Measurements from ENCODE around the gene TSPAN4. TPM values are rescaled to one million over a fixed set of nuclear protein-coding genes. Genes with fewer than 3 reads are reported as not detected.

The TSPAN4 gene
- total RNA-seq, 4 donors from 2014 or later = 145 to 234 (median 175) TPM

DNA sequence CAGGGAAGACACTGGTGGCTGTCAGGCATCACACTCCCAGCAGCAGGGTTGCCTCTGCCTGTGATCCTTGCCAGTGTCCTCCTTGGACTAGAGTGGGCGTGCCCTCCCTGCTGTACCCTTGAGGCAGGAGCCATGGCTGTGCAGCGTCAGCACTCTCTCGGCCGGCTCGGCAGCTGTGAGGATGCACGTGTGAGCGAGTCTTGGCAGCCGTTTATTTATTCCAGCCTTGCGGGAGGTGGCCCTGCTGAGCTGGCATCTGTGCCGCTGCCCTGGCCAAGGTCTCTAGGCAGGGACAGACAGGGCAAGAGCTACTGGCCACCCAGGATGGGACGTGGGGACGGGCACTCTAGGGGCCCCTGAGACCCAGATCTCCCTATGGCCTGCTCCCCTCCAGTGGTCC lies 33.9 kb downstream of the TSPAN4 start:
- DNase-seq (ENCODE audit: low spot score) (no peak), ATAC-seq (ENCODE audit: low FRiP score) (no peak)
- TF ChIP-seq, protein P1, sequence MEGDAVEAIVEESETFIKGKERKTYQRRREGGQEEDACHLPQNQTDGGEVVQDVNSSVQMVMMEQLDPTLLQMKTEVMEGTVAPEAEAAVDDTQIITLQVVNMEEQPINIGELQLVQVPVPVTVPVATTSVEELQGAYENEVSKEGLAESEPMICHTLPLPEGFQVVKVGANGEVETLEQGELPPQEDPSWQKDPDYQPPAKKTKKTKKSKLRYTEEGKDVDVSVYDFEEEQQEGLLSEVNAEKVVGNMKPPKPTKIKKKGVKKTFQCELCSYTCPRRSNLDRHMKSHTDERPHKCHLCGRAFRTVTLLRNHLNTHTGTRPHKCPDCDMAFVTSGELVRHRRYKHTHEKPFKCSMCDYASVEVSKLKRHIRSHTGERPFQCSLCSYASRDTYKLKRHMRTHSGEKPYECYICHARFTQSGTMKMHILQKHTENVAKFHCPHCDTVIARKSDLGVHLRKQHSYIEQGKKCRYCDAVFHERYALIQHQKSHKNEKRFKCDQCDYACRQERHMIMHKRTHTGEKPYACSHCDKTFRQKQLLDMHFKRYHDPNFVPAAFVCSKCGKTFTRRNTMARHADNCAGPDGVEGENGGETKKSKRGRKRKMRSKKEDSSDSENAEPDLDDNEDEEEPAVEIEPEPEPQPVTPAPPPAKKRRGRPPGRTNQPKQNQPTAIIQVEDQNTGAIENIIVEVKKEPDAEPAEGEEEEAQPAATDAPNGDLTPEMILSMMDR (IDR thresholded peaks at IDR 0.05) = no peak

DNA sequence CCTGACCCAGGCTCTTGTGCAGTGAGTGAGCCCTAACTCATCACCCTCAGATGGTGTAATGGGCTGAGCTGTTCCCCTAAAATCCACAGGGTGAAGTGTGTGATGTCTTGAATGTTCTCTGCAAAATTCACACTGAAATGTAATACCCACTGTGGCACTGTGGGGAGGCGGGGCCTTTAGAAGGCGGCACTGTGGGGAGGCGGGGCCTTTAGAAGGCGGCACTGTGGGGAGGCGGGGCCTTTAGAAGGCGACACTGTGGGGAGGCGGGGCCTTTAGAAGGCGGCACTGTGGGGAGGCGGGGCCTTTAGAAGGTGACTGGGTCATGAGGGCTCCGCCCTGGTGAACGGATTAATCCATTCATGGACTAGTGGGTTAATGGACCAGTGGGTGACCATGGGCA lies 34.9 kb downstream of the TSPAN4 start:
- TF ChIP-seq, protein P1 (IDR thresholded peaks at IDR 0.05) = no peak
- no peak for ATAC-seq (ENCODE audit: low FRiP score)
- DNase-seq (ENCODE audit: low spot score) = no peak

DNA sequence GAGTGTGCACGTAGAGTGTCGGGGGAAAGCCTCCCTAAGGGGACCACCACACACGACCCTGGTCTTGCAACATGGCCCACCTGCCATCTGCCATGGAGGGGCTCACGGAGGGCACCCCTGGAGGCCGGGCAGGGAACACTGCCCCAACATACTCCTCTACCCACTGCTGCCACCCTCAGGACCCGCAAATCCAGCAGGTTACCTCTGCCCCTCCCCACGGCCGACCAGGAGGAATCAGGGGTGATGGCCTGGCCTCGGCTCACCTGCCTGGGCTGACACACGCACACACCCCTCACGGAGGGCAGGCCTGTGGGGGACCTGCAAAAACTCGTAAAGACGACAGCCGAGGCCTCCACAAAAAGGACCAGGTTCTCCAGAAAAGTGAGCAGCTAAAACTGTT lies 37.8 kb downstream of the TSPAN4 start:
- TF ChIP-seq, protein P1 (IDR thresholded peaks at IDR 0.05) = no peak
- no peak for ATAC-seq (ENCODE audit: low FRiP score)
- DNase-seq (ENCODE audit: low spot score) = no peak

DNA sequence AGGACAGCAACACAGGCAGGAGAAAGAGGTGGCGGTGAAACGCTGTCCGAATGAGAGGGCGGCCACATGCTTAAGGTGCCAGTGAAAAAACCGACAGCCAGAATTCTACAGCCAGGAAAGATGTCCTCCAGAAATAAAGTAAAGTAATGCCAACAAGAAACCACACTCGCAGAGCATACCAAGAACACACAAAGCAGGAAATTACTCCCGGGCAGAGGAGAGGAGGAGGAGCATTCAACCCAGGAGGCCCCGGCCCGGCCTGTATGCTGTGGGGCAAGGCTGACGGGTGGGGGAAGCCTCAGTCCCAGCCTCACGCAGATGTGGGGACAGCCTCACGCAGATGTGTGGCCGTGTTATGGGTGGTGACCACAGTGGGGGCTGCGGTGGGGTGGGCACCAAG lies 39.9 kb downstream of the TSPAN4 start:
- ATAC-seq (ENCODE audit: low FRiP score) (no peak), DNase-seq (ENCODE audit: low spot score) (no peak)
- TF ChIP-seq, protein P1 (IDR thresholded peaks at IDR 0.05) = no peak

DNA sequence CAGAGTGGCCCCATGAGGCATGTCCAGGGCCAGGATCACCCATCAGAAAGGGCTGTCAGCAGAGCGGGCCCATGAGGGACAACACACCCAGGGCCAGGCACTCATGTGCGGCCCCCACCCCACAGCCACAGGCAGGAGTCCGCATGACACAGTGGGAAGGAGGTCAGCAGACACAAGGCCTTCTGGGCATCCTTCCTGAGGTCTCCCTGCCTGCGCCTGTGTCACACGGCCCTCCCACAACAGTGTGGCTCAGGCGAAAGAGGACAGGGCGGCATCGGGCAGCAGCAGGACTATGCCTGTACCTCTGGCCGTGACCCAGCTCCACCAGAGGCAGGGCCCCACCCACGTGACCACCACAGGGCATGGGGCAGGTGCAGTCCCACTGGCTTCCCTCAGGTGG lies 40.9 kb downstream of the TSPAN4 start:
- TF ChIP-seq, protein P1 (IDR thresholded peaks at IDR 0.05) = no peak
- DNase-seq (ENCODE audit: low spot score) (no peak), ATAC-seq (ENCODE audit: low FRiP score) (no peak)

DNA sequence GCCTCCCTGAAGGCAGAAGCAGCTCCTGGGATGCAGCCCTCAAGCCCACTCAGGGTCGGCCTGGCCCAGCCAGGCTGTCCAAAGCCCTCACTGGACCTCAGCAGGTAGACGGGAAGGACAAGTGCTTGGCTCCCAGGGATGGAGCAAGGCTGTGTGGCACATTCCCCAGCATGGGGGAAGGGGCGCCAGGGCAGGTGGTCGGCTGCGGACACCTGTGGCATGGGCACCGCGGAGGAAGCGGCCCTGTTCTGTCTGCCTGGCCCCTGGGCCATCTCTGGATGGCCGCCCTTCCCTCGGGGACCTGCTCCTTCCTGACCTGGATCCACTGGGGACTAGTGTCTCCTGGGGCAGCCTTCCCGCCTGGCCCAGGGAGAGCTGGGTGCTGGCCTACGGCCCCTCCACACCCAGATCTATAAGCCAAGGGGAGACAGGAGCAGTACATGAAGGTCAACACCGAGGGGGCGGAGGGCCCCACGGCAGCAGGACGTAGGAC lies 42.0 kb downstream of the TSPAN4 start:
- ATAC-seq (ENCODE audit: low FRiP score) (no peak), DNase-seq (ENCODE audit: low spot score) (no peak)
- TF ChIP-seq, protein P1 (IDR thresholded peaks at IDR 0.05) = no peak

DNA sequence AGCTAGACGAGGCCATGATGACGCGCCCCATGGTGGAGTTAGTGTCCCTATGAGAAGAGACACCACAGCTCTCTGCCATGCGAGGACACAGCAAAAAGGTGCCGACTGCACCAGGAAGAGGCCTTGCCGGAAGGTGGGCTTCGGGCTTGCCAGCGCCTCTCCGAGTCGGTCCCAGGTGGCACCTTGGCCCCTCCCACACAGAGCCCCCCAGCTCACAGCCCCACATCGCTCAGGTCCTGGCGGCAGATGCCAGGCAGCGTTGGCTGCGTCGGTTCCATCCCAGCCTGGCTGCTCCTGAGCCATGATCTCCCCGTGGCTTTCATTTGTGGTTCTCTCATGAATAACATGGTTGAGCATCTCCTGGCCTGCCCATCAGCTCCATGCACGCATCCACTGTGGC lies 43.9 kb downstream of the TSPAN4 start:
- TF ChIP-seq, protein P1 (IDR thresholded peaks at IDR 0.05) = no peak
- DNase-seq (ENCODE audit: low spot score) (no peak), ATAC-seq (ENCODE audit: low FRiP score) (no peak)

Measured in omental fat pad (tissue), 4 donors.